GM11168 (cell line): Measurements from ENCODE around the gene RTN4RL1.

Source experiments
- in situ Hi-C: fragments of 300-500 bp; cut with MboI; formaldehyde crosslinking; loops from one replicate; pipeline ENCODE4 v1.12.0; 2022; ENCODE audit warnings: low sequenced_read_pairs; ENCODE audit not compliant: unreplicated experiment

The RTN4RL1 gene

DNA sequence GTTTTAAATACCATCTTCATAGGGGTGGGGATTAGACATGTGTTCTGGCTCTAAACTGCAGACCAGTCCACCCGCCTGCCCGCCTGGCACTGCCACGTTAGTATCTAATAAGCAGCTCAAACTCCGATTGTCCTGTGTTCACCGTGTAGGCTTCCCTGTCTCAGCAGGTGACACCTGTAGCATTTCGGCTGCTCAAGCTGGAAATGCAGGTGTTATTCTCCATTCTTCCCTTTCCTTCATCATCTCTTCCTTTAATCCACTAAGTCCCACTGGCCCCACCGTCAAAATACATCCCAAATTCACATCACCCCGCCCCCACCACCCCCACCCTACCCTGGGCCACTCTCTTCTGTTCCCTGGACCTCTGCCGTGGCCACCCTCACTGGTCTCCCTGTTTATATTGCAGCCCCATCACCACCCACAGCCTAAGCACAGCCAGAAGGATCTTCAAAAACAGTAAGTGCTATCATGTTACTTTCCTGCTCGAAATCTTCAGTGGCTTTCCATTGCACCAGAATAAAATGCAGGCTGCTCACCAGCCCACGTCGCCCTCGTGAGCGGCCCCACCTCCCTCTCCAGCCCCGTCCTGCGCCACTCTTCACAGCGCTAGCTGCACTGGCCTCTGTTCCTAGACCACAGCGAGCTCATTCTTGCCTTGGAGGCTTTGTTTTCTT is 65.1 kb downstream of the RTN4RL1 start:
- in situ Hi-C loops = no loop called here

DNA sequence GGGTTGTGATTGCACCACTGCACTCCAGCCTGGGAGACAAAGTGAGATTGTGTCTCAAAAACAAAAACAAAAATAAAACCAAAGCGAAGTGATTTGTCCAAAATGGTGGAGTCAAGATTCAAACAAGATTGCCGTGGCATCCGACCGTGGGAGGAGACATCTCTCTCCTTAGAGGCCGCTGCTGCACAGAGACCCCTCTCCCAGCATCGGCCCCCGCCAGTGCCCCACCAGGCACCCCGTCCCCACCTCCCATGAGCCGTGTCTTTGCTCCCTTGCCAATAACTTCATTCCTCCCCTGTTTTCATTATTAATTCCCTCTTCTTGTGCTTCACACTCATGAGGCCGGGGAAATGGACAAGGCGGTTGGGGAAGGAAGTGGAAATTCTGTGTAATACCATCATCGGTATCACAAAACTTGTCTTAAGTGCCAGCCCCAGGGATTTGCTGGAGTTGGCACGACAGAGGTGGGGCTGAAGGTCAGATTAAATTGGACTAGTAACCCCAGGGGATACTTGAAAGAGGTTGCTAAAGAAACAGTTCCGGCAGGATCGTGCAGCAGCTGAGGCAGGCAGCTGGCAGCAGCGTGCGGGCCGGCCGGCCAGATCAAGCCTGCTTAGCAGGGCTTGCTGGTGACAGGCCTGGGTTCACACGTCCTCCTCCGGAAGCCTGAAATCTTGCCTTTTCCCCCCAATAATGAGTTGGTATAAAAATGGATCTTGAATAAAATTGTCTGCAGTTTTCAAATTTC is 66.8 kb downstream of the RTN4RL1 start:
- in situ Hi-C loops = no loop called here

DNA sequence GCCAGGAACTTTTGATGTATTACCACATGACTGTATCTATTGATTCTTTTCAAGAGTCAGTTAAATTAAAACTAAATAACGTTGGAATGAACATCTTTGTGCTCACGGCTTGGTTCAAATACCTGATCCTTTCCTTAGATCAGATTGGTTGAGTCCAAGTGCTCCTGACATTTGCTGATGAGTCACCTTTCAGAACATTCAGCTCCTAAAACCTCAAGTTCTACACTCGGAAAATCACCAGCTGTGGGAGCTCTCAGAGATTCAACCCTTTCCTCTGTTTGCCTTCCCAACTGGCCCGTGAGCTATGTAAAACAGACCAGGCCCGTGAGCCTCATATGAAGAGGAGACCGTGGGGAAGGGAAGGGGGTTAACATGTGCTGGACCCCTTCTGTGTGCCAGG is 68.1 kb downstream of the RTN4RL1 start:
- in situ Hi-C loops = no loop called here

DNA sequence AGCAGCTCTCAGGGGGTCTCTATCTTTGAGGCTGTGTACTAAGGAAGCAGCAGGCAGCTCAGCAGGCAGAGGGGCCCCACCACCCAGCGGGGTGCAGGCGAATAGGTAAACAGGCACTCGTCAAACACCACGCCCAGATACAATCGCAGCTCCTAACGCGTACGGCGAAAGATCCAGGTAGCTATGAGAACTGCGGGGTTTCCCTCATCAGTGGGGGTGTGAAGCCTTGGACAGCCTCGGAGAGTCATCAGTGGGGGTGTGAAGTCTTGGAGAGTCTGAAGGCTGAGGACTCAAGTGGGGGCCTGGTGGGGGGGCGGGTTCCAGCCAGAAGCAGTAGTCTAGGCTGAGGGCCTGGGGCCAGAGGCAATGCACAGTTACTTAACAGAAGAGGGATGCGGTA is 69.0 kb downstream of the RTN4RL1 start:
- in situ Hi-C loops = no loop called here

DNA sequence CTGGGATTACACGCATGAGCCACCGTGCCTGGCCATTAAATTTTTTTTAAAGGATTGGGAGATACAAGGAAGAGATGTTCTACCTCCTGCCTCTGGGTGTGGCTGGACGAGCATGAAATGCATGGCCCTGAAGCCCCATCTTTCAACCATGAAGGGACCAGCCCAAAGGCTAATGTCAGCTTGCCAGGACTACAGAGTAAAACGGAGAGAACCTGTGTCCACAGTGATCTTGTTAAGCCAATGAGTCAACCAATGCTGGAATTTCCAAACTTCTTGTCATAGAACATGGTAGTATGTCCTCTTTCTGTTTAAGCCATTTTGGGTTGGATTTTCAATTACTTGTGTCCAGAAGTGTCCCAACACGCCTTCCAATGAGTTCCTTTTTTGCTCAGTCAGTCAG is 71.3 kb downstream of the RTN4RL1 start:
- in situ Hi-C loops = no loop called here

DNA sequence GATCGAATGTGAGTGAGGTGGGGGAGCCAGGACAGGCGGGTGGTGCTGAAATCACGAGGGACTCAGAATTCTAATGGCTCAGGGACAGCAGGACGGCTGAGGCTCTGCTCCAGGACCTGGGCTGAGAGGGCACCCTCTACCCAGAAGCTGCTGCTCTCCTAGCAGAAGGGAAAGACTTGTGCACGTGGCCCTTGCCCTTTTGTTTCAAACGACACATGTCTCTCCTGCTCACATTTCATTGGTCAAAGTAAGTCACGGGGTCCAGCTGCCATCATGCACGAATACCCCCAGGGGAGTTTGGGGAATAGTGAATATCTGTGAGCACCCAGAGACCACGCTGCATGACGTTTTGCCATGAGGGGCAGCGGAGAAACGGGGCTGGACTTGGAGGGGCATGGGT is 73.2 kb downstream of the RTN4RL1 start:
- in situ Hi-C loops = no loop called here

DNA sequence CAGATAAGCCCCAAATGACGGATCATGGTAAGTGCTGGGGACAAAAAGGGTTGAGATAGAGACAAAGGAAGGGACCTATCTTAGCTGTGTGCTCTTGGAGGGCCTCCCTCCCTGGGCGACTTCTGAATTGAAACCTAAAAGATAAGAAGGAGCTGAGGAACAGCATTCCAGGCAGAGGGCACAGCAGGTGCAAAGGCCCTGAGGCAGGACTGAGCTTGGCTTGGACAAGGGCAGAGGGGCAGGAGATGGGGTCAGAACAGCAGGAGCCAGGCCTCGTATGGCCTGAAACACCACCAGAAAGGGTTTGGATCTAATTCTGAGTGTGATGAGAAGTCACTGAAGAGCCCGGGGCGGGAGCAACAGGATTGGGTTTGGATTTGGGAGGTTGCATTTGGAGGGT is 75.4 kb downstream of the RTN4RL1 start:
- in situ Hi-C loops = no loop called here

DNA sequence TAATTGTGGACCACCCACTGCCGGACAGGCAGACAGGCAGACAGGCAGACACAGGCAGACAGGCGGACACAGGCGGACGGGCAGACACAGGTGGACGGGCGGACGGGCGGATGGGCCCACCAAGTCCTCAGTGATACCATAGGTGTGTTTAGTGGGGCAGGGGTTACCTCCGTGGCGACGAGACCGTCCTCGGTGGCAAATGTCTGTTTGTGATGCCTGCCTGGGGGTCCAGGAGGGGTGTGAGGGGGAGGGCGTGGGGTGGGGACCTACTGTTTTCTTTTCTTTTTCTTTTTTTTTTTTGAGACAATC is 76.7 kb downstream of the RTN4RL1 start:
- in situ Hi-C loops = no loop called here

DNA sequence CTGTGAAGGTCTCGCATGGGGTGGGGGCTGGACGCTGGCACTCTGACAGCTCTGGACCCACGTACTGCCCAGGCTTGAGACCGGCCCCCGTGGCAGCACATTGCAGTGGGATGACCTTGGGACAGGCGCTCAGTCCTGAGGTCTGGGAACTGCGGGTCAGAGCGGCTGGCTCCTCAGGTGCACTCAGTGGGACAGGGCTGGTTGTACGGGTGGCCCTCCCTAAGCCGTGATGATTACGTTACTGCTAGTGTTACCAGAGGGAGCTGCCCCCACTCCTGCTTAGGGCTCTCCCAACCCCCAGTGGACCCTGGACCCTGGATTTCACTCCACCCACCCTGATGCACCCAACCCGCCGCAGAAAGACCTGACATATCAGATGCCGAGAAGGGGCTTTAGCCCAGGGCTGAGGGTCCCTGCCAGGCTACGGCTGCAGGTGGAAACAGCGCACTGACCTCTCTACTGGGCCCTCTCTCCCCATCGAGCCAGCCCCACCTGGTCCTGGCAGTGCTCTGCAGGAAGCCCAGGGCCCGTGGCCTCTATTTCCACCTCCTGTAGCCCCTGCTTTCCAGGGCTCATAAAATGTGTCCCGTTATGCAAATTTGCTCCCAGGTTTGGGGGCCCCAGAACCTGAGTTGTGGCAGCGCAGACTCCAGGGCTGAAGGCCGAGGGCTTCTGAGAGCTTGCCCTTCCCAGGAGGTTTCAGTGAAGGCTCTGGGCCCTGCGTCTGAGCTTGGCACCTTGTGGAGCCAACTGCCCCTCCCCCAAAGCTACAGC is 77.2 kb downstream of the RTN4RL1 start:
- in situ Hi-C loops = no loop called here

DNA sequence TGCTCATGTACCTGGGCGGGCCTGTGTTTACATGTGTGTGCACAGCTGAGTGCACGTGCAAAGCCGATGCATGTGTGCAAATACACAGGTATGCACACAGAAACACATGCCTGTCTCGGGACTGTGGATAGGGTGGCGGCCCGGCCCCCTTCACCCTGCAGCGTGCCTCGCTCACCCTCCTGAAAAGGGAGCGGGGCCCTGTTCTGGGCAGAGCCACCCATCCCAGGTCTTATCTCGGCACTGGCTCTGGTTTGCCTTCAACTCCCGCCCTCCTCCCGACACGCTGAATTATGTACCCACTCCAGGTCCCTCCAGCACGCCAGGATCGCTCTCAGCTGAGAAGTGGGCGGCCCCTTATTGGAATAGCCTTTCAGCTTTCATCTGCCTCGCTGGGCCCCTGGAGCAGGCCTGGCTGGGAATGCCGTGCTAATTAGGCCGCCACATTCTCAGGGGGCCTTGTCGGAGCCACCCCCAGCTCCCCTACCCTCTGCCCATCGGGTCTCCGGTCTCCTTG is 77.8 kb downstream of the RTN4RL1 start:
- in situ Hi-C loops = no loop called here

DNA sequence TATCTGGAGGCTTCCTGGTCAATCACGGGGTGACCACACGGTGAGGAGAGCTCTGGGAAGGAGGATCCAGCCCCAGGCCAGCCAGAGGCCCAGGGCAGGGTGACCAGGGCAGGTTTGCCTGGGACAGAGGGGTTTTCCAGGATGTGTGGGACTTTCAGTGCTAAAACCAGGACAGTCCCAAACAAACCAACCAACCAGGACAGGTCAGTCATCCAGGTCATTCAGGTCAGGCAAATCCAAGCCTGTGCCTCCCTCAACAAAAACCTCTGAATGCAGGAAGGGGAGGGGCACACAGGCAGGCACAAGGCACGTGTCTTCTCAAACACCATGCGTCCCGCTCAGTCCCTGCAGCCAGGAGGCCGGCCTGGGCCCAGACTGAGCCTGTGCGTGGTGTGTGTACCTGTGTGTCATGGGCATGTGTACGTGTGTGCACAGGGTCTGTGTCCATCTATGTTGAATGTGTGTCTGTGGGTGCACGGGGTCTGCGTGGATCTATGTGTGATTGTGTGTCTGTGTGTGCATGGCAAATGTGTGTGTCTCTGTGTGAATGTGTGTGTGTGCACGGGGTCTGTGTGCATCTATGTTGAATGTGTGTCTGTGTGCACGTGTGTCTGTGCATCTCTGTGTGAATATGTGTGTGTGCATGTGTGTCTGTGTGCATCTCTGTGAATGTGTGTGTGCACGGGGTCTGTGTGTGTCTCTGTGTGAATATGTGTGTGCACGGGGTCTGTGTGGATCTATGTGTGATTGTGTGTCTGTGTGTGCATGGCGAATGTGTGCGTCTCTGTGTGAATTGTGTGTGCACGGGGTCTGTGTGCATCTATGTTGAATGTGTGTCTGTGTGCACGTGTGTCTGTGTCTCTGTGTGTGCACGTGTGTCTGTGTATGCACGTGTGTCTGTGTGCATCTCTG is 78.9 kb downstream of the RTN4RL1 start:
- in situ Hi-C loops = no loop called here

DNA sequence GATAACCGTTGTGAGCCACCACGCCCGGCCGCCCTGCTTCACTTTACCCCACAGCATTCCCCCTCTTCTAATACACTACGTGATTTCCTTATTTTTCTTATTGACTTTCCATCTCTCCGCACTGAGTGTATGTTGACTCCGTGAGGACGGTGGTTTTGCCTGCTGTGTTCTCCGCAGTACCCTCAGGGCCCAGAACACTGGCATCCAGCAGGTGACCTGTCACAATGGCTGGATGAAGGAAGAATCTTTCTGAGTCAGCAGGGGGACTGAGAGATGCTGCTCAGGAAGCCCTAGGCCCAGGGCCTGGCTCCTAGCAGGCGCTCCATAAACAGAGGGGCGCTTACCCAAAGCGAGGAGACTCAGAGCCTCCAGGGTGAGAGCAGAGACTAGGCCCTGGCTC is 79.5 kb downstream of the RTN4RL1 start:
- in situ Hi-C loops = no loop called here

DNA sequence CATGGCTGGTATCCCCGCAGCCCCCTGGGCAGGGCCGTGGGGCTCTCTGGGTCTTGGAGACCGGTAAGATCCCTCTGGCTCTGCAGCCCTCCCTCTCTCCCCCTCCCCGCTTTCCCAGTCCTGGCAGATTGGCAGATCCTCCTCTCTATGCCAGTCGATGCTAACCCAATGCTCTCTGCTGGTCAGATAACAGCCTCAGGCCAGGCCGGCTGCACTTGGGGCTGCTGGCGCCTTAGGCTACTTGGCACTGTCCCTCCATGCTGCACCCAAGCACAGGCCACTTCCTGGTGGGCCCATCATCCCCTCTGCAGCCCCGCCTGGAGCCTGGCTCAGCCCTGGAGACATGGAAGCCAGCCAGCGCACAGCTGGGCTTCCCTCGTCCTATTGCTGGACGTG is 81.7 kb downstream of the RTN4RL1 start:
- in situ Hi-C loops = no loop called here

DNA sequence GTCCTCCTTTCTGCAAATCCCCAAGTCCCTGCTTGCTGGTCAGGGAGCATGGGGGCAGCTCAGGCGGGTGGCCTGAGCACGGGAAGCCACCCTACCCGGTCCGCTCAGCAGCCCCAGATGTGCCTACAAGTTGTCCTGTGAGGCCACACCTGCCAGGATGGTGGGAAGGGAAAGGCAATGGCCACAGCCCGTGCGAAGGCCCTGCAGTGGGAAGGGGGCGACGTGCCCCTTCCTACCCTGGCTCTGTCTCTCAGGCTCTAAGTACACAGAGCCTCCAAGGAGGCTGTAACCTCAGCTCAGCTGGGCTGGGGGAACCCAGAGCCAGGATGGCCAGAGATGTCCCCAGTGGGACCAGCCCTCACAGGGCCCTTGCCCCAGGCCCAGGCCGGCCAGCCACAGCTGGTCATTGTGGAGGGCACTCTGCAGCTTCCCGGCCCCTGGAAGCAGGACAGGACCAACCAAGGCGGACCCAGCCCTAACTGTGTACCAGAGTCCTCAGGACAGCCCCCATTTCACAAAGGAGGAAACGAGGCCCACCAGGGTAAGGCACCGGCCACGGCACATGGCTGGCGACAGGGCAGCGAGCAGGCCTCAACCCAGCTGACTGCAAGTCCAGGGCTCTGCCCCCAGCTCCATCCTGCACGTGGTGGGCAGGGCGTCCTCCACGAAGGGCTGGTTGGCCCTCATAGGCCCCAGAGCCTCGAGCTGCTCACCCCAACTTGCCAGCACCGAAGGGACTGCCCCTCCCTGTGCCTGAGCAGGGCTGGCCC is 82.3 kb downstream of the RTN4RL1 start:
- in situ Hi-C loops = no loop called here

DNA sequence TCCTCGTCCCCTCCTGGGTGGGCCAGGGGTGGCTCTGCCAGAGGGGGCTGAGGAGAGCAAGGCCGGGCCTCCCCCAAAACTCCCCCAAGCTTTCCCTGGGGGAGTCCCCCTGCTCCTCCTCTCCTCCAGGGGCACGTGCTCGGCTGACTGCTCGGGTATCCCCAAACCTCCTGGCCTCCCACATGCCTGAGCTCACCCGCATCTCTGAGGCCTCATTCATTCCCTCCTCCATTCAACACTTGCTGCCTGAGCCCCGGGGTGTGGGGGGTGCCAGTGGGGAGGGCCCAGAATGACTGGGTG is 83.1 kb downstream of the RTN4RL1 start:
- in situ Hi-C loops = no loop called here

DNA sequence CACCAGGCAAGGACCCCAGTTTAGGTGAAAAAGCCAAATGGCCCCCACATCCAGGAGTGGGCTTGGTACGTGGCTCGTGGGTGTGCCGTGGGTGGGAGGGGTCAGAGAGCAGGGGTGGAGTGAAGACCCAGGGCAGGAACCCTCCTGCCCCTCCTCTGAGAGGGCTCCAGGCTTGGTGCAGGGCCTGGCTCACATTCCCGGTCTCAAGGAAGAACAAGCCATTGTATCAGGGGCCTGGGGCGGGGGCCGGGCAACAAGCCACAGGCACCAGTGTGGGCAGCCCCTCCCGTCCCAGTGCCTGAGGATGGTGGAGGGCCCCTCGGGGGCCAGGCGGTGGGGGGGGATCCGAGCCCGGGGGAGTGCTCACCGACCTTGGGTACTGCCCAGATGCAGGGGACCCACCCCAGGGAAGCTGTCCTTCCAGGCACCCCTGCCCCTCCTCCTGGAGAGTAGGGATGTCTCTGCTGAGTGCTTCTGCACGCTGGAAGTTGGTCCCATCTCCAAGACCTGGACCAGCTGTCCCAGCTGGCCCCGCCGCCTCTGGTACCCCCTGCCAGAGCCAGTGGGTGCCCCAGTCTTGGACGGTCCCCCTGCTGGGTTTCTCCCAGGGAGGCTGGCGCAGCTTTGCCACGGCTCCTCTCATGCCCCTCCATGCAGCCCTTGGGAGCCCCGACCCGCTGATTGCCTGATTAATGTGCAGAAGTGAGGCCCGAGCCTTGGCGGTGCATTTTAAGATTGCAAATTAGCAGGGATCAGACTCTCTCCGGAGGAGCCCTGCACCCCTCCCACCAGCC is 83.7 kb downstream of the RTN4RL1 start:
- in situ Hi-C loops = no loop called here

DNA sequence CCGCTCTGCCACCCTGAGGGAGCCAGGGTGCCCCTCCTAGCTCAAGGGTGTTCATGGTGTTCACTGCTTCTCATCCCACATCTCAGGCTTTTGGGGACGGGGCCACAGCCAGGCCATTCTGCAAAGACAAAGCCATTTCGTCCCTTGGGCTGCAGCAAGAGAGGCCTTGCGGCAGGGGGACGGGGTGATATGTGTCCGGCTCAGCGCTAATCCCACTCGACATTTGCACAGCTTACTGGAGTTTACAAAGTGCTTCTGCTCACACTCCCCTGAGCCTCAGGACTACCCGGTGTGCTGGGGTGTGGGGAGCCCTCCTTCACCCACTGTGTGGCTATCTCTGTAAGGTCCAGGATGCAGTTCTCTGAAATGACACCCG is 84.3 kb downstream of the RTN4RL1 start:
- in situ Hi-C loops = no loop called here

DNA sequence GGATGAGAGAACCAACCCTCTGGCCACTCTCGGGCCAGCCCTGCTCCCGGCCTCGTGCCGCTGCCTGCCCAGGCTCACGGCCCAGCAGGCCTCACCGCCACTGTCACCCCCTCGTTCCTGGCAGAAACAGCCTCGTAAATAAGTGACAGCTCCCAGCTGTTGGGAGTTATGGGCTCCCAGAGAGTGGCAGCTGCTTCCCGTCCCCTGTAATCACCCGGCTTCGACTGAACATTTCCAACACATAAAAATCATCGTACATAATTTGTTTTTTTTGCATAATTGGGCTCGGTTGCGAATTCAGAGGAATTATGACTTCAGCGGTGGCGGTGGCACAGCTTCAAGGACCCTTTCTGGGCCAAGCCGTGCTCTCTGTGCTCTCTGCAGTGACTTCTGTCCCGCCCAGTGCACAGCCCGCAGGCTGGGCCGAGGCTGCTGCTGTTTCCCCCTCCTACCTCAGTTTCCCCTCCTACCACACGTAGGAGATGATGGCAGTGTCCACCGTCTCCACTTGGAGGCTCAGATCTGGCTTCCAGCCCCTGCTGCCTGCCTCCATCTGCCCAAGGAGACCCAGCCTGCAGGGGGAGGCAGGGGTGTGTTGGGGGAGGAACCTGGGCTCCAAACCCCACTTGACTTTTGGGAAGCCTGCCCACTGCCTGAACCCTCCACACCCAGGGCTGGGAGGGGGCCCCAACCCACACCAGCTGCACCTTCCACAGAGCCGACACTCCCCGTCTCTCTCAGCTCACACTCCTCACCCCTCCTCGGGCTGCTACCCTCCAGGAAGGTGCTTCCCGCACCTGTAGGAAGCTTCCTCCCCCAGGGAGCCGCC is 84.9 kb downstream of the RTN4RL1 start:
- in situ Hi-C loops = no loop called here
